Measurements from ENCODE around the gene CDIP1.
A peak's percentile ranks its signal among the peaks of the same experiment; 100 is the strongest.

Gene CDIP1

DNA sequence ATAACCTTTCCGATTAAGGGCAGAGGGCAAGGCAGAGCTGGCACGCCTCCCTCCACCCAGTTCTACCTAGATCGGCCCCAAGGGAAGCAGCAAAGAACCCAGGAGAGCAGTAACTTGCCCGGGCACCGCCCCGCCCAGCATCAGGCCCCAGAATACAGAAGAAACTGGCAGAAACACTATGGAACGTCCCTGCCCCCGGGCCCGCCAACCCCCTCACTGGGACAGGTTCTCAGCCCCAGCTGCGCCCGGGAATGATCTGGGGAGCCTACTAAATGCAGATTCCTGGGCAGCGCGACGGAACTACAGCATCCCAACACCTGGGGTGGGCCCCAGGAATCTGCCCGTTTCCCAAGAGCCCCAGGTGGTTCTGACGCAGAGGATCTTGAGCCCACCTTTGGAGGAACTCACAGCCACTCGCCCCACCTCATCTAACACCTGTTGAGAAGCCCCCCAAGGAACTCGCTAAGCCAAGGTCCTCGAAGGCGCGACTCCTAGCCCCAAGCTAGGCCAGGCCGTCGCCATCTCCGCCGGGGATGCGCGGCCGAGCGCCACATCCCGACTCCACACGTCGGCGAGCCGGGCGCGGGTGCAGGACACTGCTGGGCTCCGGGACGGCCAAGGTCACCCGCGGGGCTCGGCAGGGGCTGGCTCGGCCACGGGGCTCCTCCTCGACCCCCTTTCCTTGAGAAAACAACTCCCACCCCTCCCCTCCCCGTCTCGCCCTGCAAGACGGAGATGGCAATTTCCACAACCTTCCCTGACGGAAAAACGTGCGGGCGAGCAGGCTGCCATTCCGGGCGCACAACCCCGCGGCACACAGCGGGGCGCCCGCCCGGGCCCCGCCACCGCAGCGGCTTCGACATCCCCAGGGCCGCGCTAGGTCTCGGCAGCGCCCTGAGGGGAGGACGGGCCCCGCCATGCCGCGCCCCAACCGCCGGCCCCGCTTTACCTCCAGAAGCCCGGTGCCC is 913 bp downstream of the CDIP1 start:
- DNase-seq, result no peak

DNA sequence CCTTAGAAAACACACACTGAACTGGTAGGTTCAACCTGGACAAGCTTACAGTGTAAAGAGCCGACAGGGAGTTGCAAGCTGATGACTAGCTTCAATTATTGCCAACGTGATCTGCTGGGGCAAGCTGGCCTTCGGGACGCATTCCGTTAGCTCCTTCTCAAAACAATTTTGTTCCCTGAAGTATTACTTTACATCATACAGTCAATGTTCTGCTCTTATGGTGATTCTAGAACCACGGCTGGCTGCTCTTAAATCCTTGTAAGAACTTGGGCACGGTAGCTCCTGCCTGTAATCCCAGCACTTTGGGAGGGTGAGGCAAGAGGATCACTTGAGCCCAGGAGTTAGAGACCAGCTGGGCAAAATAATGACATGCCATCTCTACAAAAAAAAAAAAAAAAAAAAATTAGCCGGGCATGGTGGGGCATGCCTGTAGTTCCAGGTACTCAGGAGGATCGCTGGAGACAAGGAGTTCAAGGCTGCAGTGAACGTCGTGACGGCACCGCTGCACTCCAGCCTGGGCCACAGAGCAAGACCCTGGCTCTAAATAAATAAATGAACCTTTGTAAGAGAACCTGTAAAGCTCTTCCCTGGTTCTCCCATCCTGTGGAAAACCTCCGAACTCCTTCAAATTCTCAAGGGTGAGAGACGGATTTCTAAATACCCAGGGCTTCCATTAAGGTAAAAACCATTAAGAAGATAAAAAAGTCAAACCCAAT is 2.0 kb downstream of the CDIP1 start:
- no peak for DNase-seq

DNA sequence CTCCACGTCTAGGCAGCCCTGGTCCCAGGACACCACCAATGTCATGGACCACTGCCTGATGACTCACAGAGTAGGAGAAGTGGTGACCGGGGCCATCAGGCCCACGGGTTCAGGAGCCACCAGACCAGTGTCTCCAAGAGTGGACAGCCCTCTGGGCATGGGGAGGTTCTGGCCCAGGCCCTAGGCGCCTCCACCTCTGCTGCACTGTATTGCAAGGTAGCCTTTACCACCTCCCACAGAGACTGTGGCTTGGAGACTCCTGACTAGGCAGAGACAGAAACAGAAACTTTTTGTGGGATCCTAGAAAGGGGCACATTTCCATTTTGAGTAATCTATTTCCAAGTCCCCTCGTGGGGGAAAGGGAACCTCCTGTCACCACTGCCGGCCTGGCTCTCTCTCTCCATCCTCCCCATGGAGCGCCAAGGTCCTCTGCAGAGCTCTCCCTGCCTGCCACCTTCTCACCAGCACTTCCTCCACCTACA is 2.9 kb downstream of the CDIP1 start:
- DNase-seq, result no peak

DNA sequence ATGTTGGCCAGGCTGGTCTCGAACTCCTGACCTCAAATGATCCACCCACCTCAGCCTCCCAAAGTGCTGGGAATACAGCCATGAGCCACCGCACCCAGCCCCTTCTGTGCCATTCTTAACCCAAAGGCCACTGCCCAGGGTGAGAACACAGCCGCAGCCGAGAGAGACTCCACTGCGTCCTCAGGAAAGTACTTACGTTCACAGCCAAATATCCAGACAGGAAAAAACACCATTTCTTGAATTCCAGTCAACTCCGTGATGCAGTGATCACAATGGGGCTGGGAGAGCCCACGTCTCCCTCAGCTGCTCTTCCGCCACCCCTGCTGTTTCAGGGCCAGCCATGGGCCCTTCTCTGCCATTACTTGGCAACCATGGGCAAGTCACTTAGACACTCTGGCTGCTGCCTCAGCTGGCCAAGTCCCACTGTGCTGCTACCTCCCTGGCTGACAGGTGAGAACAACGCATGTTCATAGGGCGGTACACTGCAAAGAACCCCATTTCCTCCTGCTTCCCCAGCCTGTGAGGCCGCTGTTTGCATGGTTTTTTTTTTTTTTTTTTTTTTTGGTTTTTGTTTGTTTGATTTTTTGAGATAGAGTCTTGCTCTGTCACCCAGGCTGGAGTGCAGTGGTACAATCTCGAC is 4.3 kb downstream of the CDIP1 start:
- DNase-seq, result no peak

DNA sequence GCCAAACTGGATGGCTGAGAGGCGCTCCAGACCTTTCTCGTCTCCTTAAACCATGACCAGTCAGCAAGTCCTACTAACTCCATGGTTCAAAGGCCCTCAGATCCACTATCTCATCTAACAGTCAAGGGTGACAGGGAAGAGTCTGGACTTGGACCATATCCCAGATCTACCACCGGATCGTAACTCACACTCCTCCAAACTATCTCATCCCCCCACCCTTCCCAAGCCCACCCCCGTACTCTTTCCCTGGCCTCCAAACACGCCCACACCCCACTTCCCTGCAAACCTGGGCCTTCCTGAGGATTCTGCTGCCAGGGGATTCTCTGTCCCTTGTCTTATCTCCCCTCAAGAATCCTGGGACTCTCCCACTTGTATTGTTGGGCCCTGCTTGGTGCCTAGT is 5.1 kb downstream of the CDIP1 start:
- no peak for DNase-seq

DNA sequence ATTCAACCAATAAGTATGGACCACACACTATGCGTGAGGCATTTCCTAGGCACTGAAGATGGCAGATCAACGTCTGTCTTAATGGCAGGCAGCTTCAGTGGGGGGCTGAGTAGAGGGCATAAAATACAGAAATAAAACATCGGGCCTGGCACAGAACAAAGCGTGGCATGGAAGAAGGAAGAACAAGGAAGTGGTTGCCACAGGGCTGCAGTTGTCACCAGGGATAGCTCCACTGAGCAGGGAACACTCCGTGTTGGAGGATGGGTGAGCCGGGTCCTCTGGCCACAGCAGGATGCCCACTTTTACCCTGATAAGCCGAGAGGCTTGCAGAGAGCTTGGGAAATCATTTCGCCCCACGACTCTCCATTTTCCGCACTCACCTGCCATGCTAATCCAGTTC is 6.3 kb downstream of the CDIP1 start:
- DNase-seq, result no peak

DNA sequence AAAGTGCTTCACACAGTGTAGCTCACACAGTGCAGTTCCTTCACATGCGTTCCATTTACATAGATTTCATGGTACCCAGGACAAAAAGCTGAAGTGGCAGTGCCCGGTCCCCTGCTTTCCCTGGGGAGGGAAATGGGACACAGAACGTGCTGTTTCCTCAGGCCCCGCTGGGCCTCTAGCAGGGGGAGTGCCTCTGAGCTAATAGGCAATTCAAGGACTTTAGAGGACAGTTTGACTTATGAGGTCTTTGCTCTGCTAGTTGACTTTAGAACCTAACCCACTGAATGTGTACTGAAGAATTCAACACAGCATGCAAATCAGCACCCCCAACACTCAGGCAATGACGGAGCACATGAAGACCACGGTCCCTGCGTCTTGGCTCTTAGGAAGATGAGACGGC is 6.8 kb downstream of the CDIP1 start:
- no peak for DNase-seq

DNA sequence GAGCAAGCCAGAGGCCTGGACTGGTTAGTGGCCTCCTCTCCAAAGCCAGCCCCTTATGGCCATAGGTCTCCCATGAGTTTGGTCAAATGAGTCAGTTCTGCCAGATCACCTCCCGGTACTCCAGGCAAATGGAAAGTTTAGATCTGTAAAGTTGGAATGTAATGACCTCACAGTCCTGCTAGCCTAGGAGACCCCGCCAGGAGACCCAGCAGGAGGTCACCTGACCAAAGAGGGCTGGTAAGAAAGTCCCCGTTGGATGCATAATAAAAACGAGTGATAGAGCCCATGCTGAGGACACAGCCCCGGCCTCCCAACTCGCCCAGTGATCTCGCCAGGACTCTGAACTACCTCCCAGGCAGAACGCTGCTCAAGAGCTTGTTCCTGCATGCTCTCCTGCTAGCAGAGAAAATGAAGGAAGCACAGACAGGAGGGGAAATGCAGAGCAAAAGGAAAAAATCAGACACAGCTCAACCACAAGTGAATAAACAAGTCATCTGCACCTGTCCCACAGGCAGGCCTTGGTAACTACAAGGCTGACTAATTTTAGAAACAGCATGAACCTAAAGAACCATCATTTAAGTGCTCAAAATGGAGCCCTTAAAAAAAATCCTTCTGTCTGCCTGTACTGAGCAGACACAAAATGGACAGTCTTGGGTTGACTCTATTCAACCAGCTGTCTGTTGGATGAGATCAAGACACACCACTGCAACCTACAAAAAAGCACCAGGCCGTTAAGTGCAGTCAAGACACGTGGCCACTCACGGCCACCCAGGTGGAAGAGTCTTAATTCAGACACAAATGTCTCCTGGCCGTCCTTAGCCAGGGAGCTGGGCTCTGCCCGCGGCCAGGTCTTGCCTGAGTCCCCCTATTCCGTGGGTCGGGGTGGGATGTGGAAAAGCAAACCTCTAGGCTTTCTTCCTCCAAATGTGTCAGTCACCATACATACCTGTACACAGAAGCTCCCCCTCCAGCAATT is 9.2 kb downstream of the CDIP1 start:
- no peak for DNase-seq

DNA sequence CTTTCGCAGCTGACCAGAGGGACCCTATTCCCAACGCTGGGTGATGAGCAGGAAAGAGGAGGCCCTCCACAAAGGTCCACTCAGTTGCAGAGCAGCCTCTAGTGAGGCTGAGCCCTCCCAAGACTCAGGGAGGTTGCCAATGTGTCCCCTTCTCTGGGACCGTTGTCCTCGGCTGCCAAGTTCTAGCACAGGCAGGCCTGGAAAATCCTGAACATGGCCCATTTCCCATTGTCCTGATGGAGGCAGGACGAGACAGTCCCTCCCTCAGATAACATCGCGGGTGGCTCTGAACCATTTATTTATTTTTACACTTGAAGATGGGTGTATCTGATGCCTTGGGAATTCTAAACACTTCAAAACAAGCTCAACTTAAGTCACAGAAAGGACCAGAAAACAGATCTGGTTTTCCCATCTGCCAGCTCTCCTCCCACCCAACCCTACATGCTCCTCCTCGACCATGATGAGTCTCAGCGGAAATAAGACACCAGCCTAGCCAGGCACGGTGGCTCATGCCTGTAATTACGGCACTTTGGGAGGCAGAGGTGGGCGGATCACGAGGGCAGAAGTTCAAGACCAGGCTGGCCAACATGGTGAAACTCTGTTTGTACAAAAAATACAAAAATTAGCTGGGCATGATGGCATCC is 12.8 kb downstream of the CDIP1 start:
- no peak for DNase-seq

DNA sequence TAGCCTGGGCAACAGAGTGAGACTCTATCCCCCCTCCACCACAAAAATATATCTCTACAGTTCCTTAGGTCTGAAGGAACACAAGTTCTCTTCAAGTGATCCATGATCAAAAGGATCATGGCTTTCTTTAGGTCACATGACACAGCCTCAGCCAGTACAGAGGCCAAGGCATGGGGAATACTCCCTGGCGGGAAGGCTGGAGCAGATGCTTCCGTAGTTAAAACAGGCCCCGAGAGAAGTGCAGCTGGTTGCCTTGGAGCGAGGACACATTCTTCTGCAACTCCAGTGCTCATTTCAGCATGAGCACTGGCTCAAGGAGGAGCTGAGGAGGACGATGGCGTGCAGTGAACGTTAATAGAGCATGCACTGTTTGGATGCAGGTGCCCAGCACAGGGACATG is 13.5 kb downstream of the CDIP1 start:
- DNase-seq, result no peak

DNA sequence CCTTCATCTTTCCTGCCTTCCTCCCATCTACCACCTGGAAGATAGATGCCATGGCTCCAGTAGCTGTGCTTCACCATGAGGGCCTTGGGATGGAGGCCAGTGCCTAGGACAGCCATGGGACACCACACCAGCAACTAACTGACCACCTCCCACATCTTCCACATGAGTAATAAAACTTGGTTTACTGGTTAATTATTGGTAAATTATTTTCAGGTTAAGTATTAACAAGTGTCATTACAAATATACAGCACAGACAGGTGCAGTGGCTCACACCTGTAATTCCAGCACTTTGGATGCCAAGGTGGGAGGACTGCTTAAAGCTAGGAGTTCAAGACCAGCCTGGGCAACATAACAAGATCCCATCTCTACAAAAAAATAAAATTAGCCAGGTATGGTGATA is 14.0 kb downstream of the CDIP1 start:
- DNase-seq, result no peak

DNA sequence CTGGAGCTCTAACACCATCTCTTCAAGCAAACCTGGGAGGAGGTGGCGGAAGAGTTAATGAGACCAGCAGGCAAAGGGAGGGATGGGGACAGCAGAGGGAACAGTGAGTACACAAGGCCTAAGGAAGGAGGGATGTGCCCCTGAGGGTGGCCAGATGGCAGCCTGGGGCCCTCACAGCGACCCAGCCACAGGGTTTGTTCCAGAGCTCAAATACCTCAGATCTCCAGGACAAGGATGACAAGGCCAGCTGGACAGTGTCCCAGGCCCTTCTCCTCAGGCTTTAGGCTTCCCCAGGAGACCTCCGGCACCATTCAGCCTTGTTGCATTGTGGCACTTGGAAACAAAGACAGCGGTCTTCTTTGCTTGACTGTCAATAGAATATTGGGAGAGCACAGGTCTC is 14.9 kb downstream of the CDIP1 start:
- peak in 1 of 2 experiments; percentile 49 for DNase-seq

DNA sequence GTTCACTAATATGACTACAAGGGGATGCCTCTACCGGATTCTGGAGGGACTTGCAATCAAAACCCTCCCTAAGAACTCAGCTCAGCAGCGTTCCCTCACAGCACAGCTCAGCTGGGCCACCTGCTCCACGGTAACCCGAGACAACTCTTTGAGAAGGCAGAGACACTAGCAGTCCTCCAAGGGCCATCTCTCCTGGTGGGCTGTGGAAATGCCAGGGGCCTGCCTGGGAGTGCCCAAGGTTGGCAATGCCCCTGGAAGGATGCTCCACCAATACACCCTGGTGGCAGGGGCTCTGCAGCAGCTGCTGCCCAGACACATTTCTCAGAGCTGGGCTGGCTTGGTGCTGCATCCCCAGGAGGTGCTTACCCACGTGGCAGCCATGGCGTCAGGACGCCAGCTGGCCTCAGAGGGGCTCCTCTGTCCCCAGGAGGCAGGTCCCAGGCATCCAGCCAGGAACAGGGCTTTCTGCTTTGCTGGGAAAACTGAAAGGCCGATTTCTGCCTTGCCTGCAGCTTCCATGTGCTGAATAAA is 16.5 kb downstream of the CDIP1 start:
- DNase-seq, result no peak

DNA sequence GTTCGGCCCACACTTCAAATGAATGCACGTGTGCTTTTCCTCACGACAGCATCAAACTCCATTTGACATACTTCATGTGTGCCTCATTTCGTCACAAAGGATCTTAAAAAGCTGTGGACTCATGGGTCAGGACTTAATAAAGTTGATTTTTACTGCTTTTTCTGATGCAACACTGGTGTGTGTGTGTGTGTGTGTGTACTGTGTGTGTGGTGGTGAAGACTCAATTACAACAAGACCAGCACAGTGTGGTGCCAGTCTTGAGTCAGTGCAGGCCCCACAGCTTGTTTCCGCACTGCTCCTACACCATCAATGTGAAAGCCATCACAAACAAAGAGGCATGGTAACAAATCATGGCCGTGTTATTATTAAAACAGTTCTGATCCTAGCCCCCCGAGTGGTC is 17.7 kb downstream of the CDIP1 start:
- no peak for DNase-seq

DNA sequence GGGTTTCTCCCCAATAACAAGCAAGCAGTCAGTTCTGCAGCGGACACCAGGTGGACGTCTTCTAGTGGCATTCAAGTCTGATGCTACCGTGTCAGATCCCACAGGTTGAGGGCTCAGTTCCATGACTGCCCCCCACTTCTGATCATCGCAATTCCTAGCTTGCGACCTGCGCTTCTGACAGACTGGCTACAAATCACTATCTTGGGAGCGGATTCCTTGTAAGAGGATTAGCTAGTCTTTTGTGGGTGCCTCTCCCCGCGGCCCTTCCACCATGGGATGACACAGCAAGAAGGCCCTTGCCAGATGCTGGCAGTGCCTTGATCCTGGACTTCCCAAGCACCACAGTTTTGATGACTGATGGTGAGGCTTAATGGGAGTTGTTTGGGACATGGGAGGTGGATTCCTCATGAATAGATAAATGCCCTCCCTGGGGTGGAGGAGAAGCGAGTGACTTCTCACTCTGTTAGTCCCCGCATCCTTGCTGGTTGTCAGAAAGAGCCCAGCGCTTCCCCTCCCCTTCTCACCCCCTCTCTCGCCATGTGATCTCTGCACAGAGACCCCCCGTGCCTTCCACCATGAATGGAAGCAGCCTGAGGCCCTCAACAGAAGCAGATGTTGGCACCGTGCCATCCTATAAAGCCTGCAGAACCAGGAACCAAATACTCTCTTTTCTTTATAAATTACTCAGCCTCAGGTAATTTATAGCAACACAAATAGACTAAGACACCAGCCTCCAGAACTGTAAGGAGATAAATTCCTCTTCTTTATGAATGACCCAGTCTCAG is 19.1 kb downstream of the CDIP1 start:
- DNase-seq, result no peak

DNA sequence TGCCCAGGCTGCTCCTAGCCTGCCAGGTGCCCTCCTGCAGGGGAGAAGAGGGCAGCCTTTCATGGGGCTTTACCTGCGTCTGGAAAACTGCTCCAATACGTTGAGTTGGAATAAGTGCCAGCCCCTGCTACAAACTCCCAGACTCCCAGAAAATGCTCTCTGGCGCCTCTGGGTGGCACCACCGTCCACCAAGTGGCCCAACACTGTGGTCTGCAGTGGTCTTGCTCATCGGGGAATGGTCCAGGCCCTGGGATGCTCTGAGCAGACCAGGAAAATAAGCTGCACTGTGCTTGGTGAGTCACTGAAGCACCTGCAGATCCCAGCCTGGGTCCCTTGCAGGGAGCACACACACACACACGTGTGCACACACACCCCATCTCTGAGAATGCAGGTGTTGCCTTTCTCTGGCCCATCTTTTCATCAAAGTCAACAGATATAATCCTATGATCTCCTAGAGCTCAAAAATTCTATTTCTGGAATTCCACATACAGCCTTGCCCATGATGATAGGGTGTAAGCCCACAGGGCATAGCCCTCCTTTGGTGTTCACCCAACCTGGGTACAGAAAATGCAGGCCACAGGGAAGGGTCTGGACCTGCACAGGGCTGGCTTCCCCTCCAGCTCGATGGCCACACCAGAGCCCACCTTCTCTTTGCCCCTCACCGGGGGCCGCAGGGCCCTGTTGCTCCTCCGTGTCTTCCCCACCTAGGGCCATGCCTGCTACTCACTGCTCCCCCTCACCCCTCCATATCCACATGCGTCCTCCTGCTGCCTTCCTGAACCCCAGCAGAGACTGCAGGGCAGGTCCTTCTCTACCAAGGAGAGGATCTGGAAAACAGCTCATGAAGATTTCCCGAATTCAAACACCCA is 20.5 kb downstream of the CDIP1 start:
- peak in 1 of 2 experiments; percentile 59 for DNase-seq

DNA sequence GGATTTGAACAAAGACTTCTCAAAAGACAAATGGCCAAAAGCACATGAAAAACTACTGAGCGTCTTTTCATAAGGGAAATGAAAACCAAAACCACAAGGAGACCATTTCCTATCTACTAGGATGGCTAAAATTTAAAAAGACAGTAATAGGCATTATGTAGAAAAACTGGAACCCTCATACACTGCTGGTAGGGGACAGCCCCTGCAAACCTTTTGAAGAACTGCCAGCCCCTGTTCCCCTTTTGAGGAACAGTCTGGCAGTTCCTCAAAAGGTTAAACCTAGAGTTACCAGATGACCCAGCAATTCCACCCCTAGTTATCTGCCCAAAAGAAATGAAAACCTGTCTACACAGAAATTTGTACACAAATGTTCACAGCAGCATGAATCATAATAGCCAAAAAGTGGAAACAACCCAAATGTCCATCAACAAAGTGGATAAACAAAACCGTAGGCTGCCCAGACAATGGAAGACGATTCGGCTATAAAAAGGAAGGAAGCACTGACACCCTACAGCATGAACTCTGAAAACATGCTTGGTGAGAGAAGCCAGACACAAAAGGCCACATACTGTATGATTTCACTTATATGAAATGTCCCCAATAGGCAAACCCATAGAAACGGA is 22.9 kb downstream of the CDIP1 start:
- DNase-seq, result no peak

DNA sequence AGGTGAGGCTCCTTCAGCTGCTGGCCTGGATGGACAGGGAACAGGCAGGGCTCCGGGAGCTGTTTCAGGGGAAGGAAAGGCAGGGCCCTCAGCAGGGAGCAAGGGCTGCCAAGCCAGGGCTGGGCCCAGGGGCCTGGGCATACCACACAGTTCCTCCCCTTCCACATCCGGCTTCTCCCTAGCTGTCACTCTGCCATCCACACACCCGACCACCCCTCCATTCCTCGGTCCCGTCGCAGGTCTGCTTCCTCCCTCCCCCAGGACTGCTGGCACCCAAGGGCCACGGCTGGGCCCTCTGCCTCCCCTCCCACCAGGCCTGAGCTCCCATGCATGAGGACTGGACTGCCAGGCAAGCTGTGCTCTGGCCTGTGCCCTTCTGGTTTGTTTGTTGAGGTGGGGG is 24.0 kb downstream of the CDIP1 start:
- DNase-seq, result no peak

DNA sequence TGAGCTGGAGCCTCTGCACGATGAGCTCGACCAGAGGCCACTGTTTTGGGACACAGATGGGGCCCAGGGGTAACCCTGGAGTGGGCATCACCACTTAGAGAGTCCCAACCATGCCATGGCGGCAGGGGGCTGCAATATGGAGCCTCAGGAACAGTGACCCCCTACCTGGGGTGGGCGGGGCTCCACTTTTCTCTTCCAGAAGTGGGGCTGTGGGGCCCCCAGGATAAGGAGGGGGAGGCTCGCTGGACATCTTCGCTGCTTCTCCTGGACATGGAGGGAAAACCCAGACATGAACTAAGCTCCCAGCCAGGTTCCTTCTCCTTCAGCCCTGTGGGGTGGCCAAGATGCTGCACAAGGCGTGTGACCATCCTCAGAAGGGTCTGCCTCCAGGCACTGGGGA is 24.7 kb downstream of the CDIP1 start:
- DNase-seq, result no peak

Data from cerebellar nuclear complex (tissue), 1 donor.